Upper lobe of right lung (tissue), 1 donor: Measurements from ENCODE around the gene SYDE1. TPM values are rescaled to one million over a fixed set of nuclear protein-coding genes. Genes with fewer than 3 reads are reported as not detected.
A peak's percentile ranks its signal among the peaks of the same experiment; 100 is the strongest.
"Not testable (repeated sequence)": the region's sequence is repeated elsewhere in the genome, so short reads cannot be mapped to it uniquely, and the experiment has no call there.

ENCODE experiments used
- ATAC-seq: fragments of 200-7000 bp; cut with Tn5 transposase; one replicate; pipeline ENCODE4 v1.9.1; 2020; ENCODE audit warnings: mild to moderate bottlenecking, moderate library complexity
- DNase-seq: peaks from one replicate; pipeline ENCODE4 v3.0.0-alpha.2; 2020
- H3K27ac ChIP-seq: fragments of 200-600 bp; one replicate; pipeline ENCODE4 v1.8.0; 2022
- H3K27me3 ChIP-seq: fragments of 200-600 bp; one replicate; pipeline ENCODE4 v1.8.0; 2022; ENCODE audit warnings: mild to moderate bottlenecking
- H3K36me3 ChIP-seq: fragments of 200-600 bp; one replicate; pipeline ENCODE4 v1.8.0; 2022
- H3K4me1 ChIP-seq: fragments of 200-600 bp; one replicate; pipeline ENCODE4 v1.8.0; 2022
- H3K4me3 ChIP-seq: fragments of 200-600 bp; one replicate; pipeline ENCODE4 v1.8.0; 2022; ENCODE audit warnings: mild to moderate bottlenecking
- H3K9me3 ChIP-seq: fragments of 200-600 bp; one replicate; pipeline ENCODE4 v1.8.0; 2022
- CTCF ChIP-seq: fragments of 200-600 bp; IDR thresholded peaks from one replicate; pipeline ENCODE4 v1.8.0; 2022; ENCODE audit warnings: antibody characterized with exemption
- intact Hi-C: fragments of 100-400 bp; cut with DNase I; formaldehyde crosslinking; loops from one replicate; pipeline ENCODE4 v1.11.0; 2022
- total RNA-seq: library from RNA; stranded (reverse); fragmentation: NEBNext Ultra II Directional; extraction: Animal tissue kit (Norgen Biotek cat#: 25700); gene quantifications from one replicate; pipeline ENCODE4 v1.2.1, GENCODE V29; 2021
- donor health status: DM: no; HTN: yes; CAD: no; lungs with severe emphysema.

SYDE1 gene
- total RNA-seq, 1 donor from 2014 or later, result 25.8 TPM

- DNase-seq, result no peak
Measured at GRCh38 chr19:15096223-15096622, 11.0 kb upstream of the SYDE1 start.

GRCh38 chr19:15097980-15098379 lies 9.2 kb upstream of the SYDE1 start:
- not testable (repeated sequence) for H3K36me3 ChIP-seq, H3K27ac ChIP-seq, H3K4me3 ChIP-seq, ATAC-seq, H3K27me3 ChIP-seq, H3K4me1 ChIP-seq, DNase-seq, H3K9me3 ChIP-seq
- intact Hi-C loops, result loop anchor here (10.0 kb wide), 2 partner anchors 57 to 457 kb away; no protein-coding TSS in a partner anchor

More at GRCh38 chr19:15096223-15096622, 11.0 kb upstream of the SYDE1 start:
- no peak overlapping the region for H3K4me3 ChIP-seq
- no peaks in the 10 kb centered on the region for H3K9me3 ChIP-seq
- no peaks in the 10 kb centered on the region for H3K36me3 ChIP-seq
- H3K27ac ChIP-seq, result no peak overlapping the region
- no peaks in the 10 kb centered on the region for H3K4me1 ChIP-seq
- intact Hi-C loops, result loop anchor here (10.0 kb wide), 2 partner anchors 59 to 459 kb away; no protein-coding TSS in a partner anchor
- ATAC-seq, result no peak
- TF ChIP-seq CTCF, result no peak
- H3K27me3 ChIP-seq, result no peaks in the 10 kb centered on the region

GRCh38 chr19:15098460-15098859 lies 8.7 kb upstream of the SYDE1 start:
- H3K9me3 ChIP-seq, result no peaks in the 10 kb centered on the region
- no peak for TF ChIP-seq CTCF
- no peak for DNase-seq
- no peak for ATAC-seq
- H3K36me3 ChIP-seq, result no peaks in the 10 kb centered on the region
- no peak overlapping the region for H3K4me3 ChIP-seq
- H3K27me3 ChIP-seq, result no peaks in the 10 kb centered on the region
- no peaks in the 10 kb centered on the region for H3K4me1 ChIP-seq
- H3K27ac ChIP-seq, result no peak overlapping the region
- intact Hi-C loops, result loop anchor here (10.0 kb wide), 2 partner anchors 56 to 456 kb away; no protein-coding TSS in a partner anchor

- TF ChIP-seq CTCF, result no peak
Measured at GRCh38 chr19:15099017-15099582, 8.1 kb upstream of the SYDE1 start.

GRCh38 chr19:15101479-15102082 lies 5.6 kb upstream of the SYDE1 start:
- Histone ChIP-seq H3K27me3 (no peaks in the 10 kb centered on the region), H3K36me3 (no peaks in the 10 kb centered on the region), H3K4me1 (no peaks in the 10 kb centered on the region), H3K27ac (no peak overlapping the region), H3K9me3 (no peaks in the 10 kb centered on the region), H3K4me3 (no peak overlapping the region)
- TF ChIP-seq CTCF, result peak; percentile 74
- no peak for DNase-seq
- peak; percentile 89 for ATAC-seq
- intact Hi-C loops, result no loop called here

More at GRCh38 chr19:15099017-15099582, 8.1 kb upstream of the SYDE1 start:
- Histone ChIP-seq H3K4me3 (no peak overlapping the region), H3K9me3 (no peaks in the 10 kb centered on the region), H3K36me3 (no peaks in the 10 kb centered on the region), H3K27ac (no peak overlapping the region), H3K27me3 (no peaks in the 10 kb centered on the region), H3K4me1 (no peaks in the 10 kb centered on the region)
- ATAC-seq, result no peak
- no peak for DNase-seq
- intact Hi-C loops, result loop anchor here (10.0 kb wide), 2 partner anchors 56 to 456 kb away; no protein-coding TSS in a partner anchor

GRCh38 chr19:15104003-15104402 lies 3.2 kb upstream of the SYDE1 start:
- Histone ChIP-seq H3K4me1 (peaks cover 4% of the 10 kb centered on the region), H3K27ac (no peak overlapping the region), H3K27me3 (no peaks in the 10 kb centered on the region), H3K4me3 (no peak overlapping the region), H3K9me3 (no peaks in the 10 kb centered on the region), H3K36me3 (no peaks in the 10 kb centered on the region)
- intact Hi-C loops, result no loop called here
- ATAC-seq (no peak), DNase-seq (no peak)
- no peak for TF ChIP-seq CTCF
